ENCODE data around the gene UTS2B.
"Not testable (repeated sequence)": the region's sequence is repeated elsewhere in the genome, so short reads cannot be mapped to it uniquely, and the experiment has no call there.

UTS2B gene

GRCh38 chr3:191282251-191283185, 47.8 kb downstream of the UTS2B start:
- no peak for DNase-seq (ENCODE audit: low read depth in 3 of 3, low spot score in 1 of 3)

GRCh38 chr3:191280882-191281281, 49.4 kb downstream of the UTS2B start:
- DNase-seq (ENCODE audit: low read depth in 3 of 3, low spot score in 1 of 3) = no peak

DNA sequence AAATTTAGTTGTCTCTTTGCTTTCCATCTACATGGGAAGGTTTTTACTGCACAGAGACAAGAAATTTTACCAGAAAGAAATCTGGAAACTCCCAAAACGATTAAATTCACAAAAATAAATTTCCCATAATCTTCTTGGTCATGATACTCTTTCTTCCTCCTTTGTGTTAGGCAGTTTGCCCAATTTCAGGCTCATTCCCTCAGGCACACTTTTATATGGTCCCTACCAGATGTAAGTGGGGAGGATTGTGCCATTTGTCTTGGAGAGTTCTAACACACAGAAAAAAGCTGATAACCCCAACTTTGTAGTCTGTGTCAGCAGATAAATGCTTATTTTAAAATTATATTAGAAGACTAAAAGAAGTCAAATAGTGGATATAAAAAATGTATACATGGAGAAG, 50.2 kb downstream of the UTS2B start:
- DNase-seq (ENCODE audit: low read depth in 3 of 3, low spot score in 1 of 3) = no peak

DNA sequence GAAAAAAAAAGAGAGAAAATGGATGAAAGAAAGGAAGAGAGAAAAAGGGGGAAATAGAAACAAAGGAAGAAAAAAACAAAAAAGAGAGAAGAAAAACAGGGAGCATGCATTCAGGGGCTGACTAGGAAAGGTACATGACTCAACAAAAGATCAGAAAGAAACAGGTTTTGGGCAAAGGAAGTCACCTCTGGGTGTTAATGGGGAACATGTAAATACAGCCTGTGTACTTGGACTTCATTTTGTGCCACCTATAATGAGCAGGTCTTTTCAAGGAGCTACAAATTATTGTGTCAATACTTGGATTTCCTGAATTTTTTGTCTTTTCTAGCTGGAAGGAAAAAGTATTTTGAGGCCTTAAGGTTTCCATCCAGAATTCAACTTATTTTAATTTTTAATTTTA, 54.6 kb downstream of the UTS2B start:
- no peak for DNase-seq (ENCODE audit: low read depth in 3 of 3, low spot score in 1 of 3)

DNA sequence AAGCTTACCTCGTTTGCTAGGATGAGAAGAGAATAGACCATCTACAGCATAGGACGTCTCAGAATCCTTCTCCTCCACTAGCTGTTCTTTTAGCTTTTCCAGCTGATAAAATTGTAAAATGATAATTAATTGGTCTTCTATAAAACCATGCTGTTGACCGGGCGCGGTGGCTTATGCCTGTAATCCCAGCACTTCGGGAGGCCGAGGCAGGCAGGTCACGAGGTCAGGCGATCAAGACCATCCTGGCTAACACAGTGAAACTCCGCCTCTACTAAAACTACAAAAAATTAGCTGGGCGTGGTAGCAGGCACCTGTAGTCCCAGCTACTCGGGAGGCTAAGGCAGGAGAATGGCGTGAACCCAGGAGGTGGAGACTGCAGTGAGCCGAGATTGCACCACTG, 55.1 kb downstream of the UTS2B start:
- not testable (repeated sequence) for DNase-seq (ENCODE audit: low read depth in 3 of 3, low spot score in 1 of 3)

GRCh38 chr3:191269289-191270085, 60.8 kb downstream of the UTS2B start:
- DNase-seq (ENCODE audit: low read depth in 3 of 3, low spot score in 1 of 3) = no peak

DNA sequence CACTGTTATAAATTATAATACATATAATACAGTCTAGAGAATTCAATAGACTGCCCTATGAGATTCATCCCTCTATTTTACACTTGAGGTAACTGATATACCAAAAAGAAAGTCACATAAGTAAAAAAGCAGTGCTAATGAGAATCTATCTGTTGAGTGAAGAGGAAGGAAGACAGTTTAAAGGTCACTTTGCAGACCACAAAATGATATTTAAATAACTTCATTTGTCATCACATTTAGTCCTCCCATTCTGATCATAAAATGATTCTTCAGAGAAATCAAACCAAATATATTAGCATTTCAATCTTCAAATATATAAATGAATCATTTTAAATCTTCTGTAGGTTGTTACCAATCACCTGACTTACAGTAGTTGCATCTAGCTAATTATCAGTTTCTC, 61.6 kb downstream of the UTS2B start:
- no peak for DNase-seq (ENCODE audit: low read depth in 3 of 3, low spot score in 1 of 3)

DNA sequence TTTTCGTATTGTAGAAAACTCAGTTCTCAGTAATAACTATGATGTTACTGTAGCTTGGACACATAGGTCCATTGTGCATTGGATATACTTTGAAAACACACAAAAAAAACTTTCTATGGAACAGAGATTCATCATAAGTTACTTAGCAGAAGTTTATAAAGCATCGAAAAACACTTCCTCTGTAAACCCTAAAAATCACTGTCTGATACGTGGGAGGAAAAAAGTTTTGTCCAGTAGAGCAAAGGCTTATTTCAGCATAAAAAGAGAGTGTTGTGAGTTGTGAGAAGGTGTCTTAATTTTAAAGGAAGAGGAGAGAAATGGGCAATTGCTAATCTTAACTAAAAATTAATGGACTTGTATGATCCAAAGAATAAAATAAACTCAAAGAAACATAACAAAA, 66.5 kb downstream of the UTS2B start:
- no peak for DNase-seq (ENCODE audit: low read depth in 3 of 3, low spot score in 1 of 3)

GRCh38 chr3:191263365-191263764, 67.0 kb downstream of the UTS2B start:
- DNase-seq (ENCODE audit: low read depth in 3 of 3, low spot score in 1 of 3) = no peak

DNA sequence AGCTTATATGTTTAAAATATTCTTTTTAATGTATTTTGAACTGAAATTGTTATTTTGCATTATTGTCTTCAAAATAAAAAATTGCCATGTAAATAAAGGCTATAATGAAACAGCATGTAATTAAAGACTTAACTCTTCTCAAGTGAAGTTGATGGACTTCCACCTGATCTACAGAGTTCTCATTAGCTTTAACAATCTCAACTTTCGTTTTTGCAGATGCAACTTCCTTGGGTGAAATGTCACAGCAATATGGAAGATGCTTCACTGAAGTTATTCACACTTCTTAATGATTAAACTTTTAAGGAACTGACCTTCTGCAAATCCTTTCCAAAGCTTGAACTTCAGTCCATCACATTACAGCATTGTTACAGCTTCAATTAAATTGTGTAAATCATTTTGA, 67.7 kb downstream of the UTS2B start:
- DNase-seq (ENCODE audit: low read depth in 3 of 3, low spot score in 1 of 3) = no peak

DNA sequence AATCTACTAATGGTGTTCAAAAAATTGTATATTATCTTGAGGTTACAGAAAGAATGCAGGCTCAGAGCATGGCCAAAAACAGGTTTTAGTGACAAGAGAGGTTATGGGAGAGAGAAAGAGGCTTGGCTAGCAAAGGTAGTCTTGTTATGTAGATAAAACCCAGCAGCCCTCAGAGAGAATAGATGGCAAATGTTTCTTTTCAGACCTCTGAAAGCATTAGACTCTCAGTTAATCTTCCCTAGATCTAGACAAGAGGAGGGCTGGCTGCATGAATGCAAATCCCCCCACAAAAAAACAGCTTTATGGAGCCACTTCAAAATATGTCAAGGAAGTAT, 69.1 kb downstream of the UTS2B start:
- DNase-seq (ENCODE audit: low read depth in 3 of 3, low spot score in 1 of 3) = no peak

GRCh38 chr3:191260431-191261303, 69.7 kb downstream of the UTS2B start:
- DNase-seq (ENCODE audit: low read depth in 3 of 3, low spot score in 1 of 3) = no peak

DNA sequence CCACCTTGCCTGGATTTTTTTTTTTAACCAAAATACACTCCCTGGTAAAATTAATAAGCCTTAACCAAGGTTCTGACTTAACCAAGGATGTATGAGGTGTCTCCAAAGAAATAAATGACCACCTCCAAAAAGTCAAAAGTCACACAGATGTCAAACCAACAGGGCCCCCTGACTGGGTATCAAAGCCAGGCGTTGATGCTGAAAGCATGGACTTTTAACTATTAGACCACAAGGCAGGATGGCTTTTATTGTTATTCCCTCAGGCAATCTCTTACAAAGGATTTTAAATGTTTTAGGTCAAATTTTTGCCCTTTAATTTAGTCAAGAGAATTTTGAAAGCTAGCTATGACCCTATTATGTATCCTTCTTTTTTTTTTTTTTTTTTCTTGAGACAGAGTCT, 70.8 kb downstream of the UTS2B start:
- DNase-seq (ENCODE audit: low read depth in 3 of 3, low spot score in 1 of 3) = no peak

- DNase-seq (ENCODE audit: low read depth in 3 of 3, low spot score in 1 of 3) = no peak
These were observed 73.0 kb downstream of the UTS2B start for GRCh38 chr3:191257286-191257685.

DNA sequence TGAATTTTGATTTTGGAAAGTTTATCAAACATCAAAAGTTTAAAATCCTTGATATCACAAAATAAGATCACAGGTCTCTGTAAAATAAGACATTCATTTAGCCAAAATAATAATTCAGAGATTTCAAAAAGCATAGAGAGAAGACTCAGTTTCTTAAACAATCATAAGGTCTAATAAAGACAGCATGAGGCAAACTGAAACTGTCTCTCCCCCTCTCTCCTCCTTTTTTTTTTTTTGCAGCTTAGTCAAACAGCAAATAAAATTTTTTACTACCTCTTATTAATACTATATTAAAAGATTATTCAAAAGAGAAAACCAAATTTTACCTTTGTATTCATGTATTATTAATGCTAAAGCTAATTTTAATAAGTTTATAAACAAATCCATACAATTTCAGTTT, 73.9 kb downstream of the UTS2B start:
- no peak for DNase-seq (ENCODE audit: low read depth in 3 of 3, low spot score in 1 of 3)

DNA sequence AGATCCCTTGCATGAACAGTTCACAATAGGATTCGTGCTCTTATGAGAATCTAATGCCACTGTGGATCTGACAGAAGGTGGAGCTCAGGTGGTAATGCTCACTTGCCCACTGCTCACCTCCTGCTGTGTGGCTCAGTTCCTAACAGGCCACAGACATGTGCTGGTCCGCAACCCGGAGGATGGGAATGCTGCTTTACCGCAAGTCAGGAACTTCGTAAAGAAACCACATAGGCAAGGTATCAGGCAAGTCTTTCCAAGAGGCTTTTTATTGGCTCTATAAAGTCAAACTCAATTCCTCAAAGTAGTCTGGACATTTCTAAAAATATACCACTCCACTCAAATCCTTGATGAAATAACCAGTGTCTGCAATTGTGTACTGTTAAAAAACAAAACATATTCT, 75.2 kb downstream of the UTS2B start:
- no peak for DNase-seq (ENCODE audit: low read depth in 3 of 3, low spot score in 1 of 3)

GRCh38 chr3:191254098-191254873, 76.0 kb downstream of the UTS2B start:
- DNase-seq (ENCODE audit: low read depth in 3 of 3, low spot score in 1 of 3) = no peak

- DNase-seq (ENCODE audit: low read depth in 3 of 3, low spot score in 1 of 3) = no peak
These were observed 77.1 kb downstream of the UTS2B start for GRCh38 chr3:191253089-191253799.

- DNase-seq (ENCODE audit: low read depth in 3 of 3, low spot score in 1 of 3) = no peak
These were observed 83.7 kb downstream of the UTS2B start for GRCh38 chr3:191246630-191247029.

- DNase-seq (ENCODE audit: low read depth in 3 of 3, low spot score in 1 of 3) = not testable (repeated sequence)
These were observed 84.3 kb downstream of the UTS2B start for GRCh38 chr3:191246034-191246433.
